K562 (cell line): ENCODE data around the gene WIPF1. TPM values are rescaled to one million over a fixed set of nuclear protein-coding genes. Genes with fewer than 3 reads are reported as not detected.

Source experiments
- ATAC-seq: fragments of 200-7000 bp; cut with Tn5 transposase; 3 replicates; pipeline ENCODE4 v1.9.1; 2020; ENCODE audit warnings: moderate library complexity
- BruUV-seq: library from RNA; stranded (reverse); fragments of 400-500 nt; replicated peaks from 2 replicates; lab custom pipeline; 2021; lab: Mats Ljungman, UMichigan
- CTCF ChIA-PET: fragments of 300-600 bp; formaldehyde crosslinking; extraction: SDS; loops from one replicate; lab custom pipeline; 2021; ENCODE audit warnings: low intra/inter-chr PET ratio; lab: Yijun Ruan, JAX
- POLR2A ChIA-PET: fragments of 300-600, 350-650 bp; sonication (Branson Sonifier 250); formaldehyde crosslinking; extraction: SDS; loops from one replicate; lab custom pipeline; 2021; ENCODE audit warnings: antibody characterized with exemption, inconsistent platforms; lab: Yijun Ruan, JAX
- DNase-seq, 4 experiments: peaks; one replicate each; pipeline versions ENCODE4 v3.0.0 to v3.0.0-alpha.2; 2011 to 2018; ENCODE audit warnings: low spot score in 3 of 4, mixed read lengths in 3 of 4; ENCODE audit errors: extremely low read depth in 1 of 4
- FAIRE-seq: peaks from 2 replicates; lab custom pipeline; 2011; peaks lifted over from hg19 to GRCh38; lab: Jason Lieb, UNC
- H2AFZ ChIP-seq: 2 replicates; pipeline ENCODE4 v1.6.0; 2011; ENCODE audit warnings: low read depth, low read length, control low read depth, inconsistent platforms
- H3K27ac ChIP-seq: fragments of 200-600 bp; 3 replicates; pipeline ENCODE4 v1.8.0; 2011; ENCODE audit warnings: low read depth, mild to moderate bottlenecking, control low read depth, inconsistent platforms, low read length, moderate library complexity, mixed read lengths; ENCODE audit errors: extremely low read depth
- H3K27me3 ChIP-seq, 2 experiments: fragments of 300-600 bp in 1 of 2; 2 replicates in 1 of 2; 3 replicates in 1 of 2; pipeline versions ENCODE4 v1.6.0 to v1.8.0; 2011; ENCODE audit warnings: inconsistent platforms in 2 of 2, low read length in 2 of 2, mild to moderate bottlenecking in 1 of 2, mixed read lengths in 1 of 2, moderate library complexity in 1 of 2; ENCODE audit not compliant: control insufficient read depth in 2 of 2, insufficient read depth in 2 of 2
- H3K36me3 ChIP-seq: fragments of 300-600 bp; 3 replicates; pipeline ENCODE4 v1.8.0; 2011; ENCODE audit warnings: mild to moderate bottlenecking, low read length, inconsistent platforms; ENCODE audit not compliant: control insufficient read depth, insufficient read depth
- H3K4me1 ChIP-seq, 2 experiments: fragments of 200-600 bp in 1 of 2; replicated peaks in 1 of 2; 2 replicates in 1 of 2; 3 replicates in 1 of 2; pipeline versions ENCODE4 v1.5.1 to v1.8.0; 2011; ENCODE audit warnings: inconsistent platforms in 2 of 2, low read length in 2 of 2, mild to moderate bottlenecking in 1 of 2, mixed read lengths in 1 of 2, moderate library complexity in 1 of 2; ENCODE audit not compliant: control insufficient read depth in 2 of 2, insufficient read depth in 2 of 2
- H3K4me2 ChIP-seq: 2 replicates; pipeline ENCODE4 v1.6.1; 2011; ENCODE audit warnings: low read length, control low read depth, inconsistent platforms, mixed read lengths; ENCODE audit not compliant: insufficient read depth
- H3K4me3 ChIP-seq: fragments of 200-600 bp; sonication (generic), shearing (Covaris generic); 2 replicates; pipeline ENCODE4 v1.5.1; 2016; ENCODE audit warnings: control low read depth, inconsistent platforms
- H3K79me2 ChIP-seq: fragments of 200-600 bp; 3 replicates; pipeline ENCODE4 v1.8.0; 2011; ENCODE audit warnings: low read length, inconsistent platforms; ENCODE audit not compliant: control insufficient read depth, insufficient read depth
- H3K9ac ChIP-seq, 2 experiments: 2 replicates each; pipeline versions ENCODE4 v1.6.0 to v1.6.1; 2011; ENCODE audit warnings: low read depth in 2 of 2, low read length in 2 of 2, control low read depth in 1 of 2, inconsistent platforms in 1 of 2, mild to moderate bottlenecking in 1 of 2, mixed read lengths in 1 of 2; ENCODE audit not compliant: insufficient read depth in 1 of 2
- H3K9me1 ChIP-seq: one replicate; pipeline ENCODE4 v1.6.0; 2011; ENCODE audit warnings: inconsistent platforms, mild to moderate bottlenecking, low read length, moderate library complexity; ENCODE audit not compliant: control insufficient read depth, insufficient read depth
- H3K9me3 ChIP-seq: replicated peaks from 2 replicates; pipeline ENCODE4 v1.5.1; 2011; ENCODE audit warnings: low read depth, low read length, inconsistent platforms; ENCODE audit not compliant: control insufficient read depth, insufficient read depth
- H4K20me1 ChIP-seq: replicated peaks from 2 replicates; pipeline ENCODE4 v1.6.1; 2011; ENCODE audit warnings: low read length, inconsistent platforms, mixed read lengths; ENCODE audit not compliant: control insufficient read depth, insufficient read depth
- ARID3B ChIP-seq: fragments of 250-450 bp; sonication (Bioruptor Pico); IDR thresholded peaks from 2 replicates; pipeline ENCODE4 v1.4.0; 2020; ENCODE audit warnings: borderline replicate concordance
- CAMTA2 ChIP-seq: fragments of 250-450 bp; sonication (Bioruptor Pico); conservative IDR thresholded peaks from 2 replicates; pipeline ENCODE4 v1.5.1; 2022
- CBFA2T3 ChIP-seq: fragments of 450-650 bp; IDR thresholded peaks from 2 replicates; pipeline ENCODE4 v1.6.1; 2017
- DIDO1 ChIP-seq: fragments of 450-650 bp; IDR thresholded peaks from 2 replicates; pipeline ENCODE4 v1.6.1; 2016; ENCODE audit warnings: low read depth, missing biosample characterization, missing genetic modification characterization
- HIVEP1 ChIP-seq: fragments of 250-450 bp; sonication (Bioruptor Pico); IDR thresholded peaks from 2 replicates; pipeline ENCODE4 v1.4.0; 2020; ENCODE audit warnings: mild to moderate bottlenecking
- HMBOX1 ChIP-seq: sonication (generic); IDR thresholded peaks from 2 replicates; pipeline ENCODE4 v1.6.1; 2016
- KLF10 ChIP-seq: fragments of 250-450 bp; sonication (Bioruptor Pico); IDR thresholded peaks from 2 replicates; pipeline ENCODE4 v1.6.1; 2021; ENCODE audit warnings: matching md5 sums
- MCM7 ChIP-seq, 2 experiments: fragments of 450-650 bp; IDR thresholded peaks; 2 replicates each; pipeline ENCODE4 v1.6.1; 2016 to 2018
- MLLT1 ChIP-seq, 2 experiments: fragments of 450-650 bp; IDR thresholded peaks; 2 replicates each; pipeline ENCODE4 v1.6.1; 2016
- POLR3G ChIP-seq: IDR thresholded peaks from 2 replicates; pipeline ENCODE4 v1.6.1; 2011; ENCODE audit not compliant: insufficient read length, insufficient replicate concordance; ENCODE audit errors: extremely low read depth
- SMARCE1 ChIP-seq: fragments of 450-650 bp; IDR thresholded peaks from 2 replicates; pipeline ENCODE4 v1.7.1; 2016; ENCODE audit warnings: mild to moderate bottlenecking
- TEAD1 ChIP-seq, 2 experiments: fragments of 450-650 bp in 1 of 2; sonication (generic) in 1 of 2; formaldehyde crosslinking; IDR thresholded peaks; 2 replicates each; pipeline versions ENCODE4 v1.4.0 to v1.8.0; 2020 to 2022; ENCODE audit warnings: mild to moderate bottlenecking in 2 of 2, missing genetic modification reagents in 1 of 2
- THRA ChIP-seq: fragments of 450-650 bp; IDR thresholded peaks from 2 replicates; pipeline ENCODE4 v1.6.1; 2017; ENCODE audit warnings: mild to moderate bottlenecking, moderate library complexity
- ZNF224 ChIP-seq: sonication (generic); formaldehyde crosslinking; IDR thresholded peaks from 2 replicates; pipeline ENCODE4 v1.8.0; 2022; ENCODE audit warnings: mild to moderate bottlenecking, missing genetic modification reagents
- ZNF239 ChIP-seq: fragments of 250-450 bp; sonication (Bioruptor Pico); IDR thresholded peaks from 2 replicates; pipeline ENCODE4 v1.4.0; 2020; ENCODE audit warnings: mild to moderate bottlenecking
- WGBS: fragments of 100-300 bp; shearing (Covaris generic); methylation state at CpG from one replicate; pipeline ENCODE4 v1.1.6; 2016; ENCODE audit warnings: low coverage, mixed read lengths; ENCODE audit not compliant: insufficient coverage; ENCODE audit errors: missing lambda C conversion rate; 5-methylcytosine and 5-hydroxymethylcytosine counted together
- in situ Hi-C: fragments of 300-500 bp; cut with MboI; formaldehyde crosslinking; loops from 4 replicates; pipeline ENCODE4 v1.15.0; 2018; ENCODE audit warnings: inconsistent platforms, mixed read lengths
- intact Hi-C: fragments of 100-400 bp; cut with micrococcal nuclease; formaldehyde crosslinking; loops from 2 replicates; pipeline ENCODE4 v1.14.2; 2022
- polyA plus RNA-seq, 8 experiments: library from polyadenylated mRNA; depleted of rRNA in 4 of 8; stranded (reverse) in 5 of 8; unstranded in 3 of 8; fragments of >200 nt; fragmentation: Nextera tagmentation in 2 of 8; fragmentation: Illumina TruSeq in 1 of 8; extraction: Ambion mirVana in 2 of 8; extraction: Trizol in 1 of 8; gene quantifications; 2 replicates each; pipeline versions ENCODE4 v1.2.1 to v1.2.3, GENCODE V29; 2011 to 2014; ENCODE audit warnings: inconsistent platforms in 1 of 8, missing spikeins in 1 of 8
- total RNA-seq, 7 experiments: library from RNA; depleted of rRNA in 6 of 7; stranded (reverse); fragments of >200 nt in 6 of 7; fragmentation: Illumina TruSeq in 2 of 7; extraction: Trizol in 2 of 7; gene quantifications; 2 replicates each; pipeline versions ENCODE4 v1.2.1 to v1.2.3, GENCODE V29; 2011 to 2021; ENCODE audit warnings: low replicate concordance in 1 of 7

WIPF1 gene
- total and polyA plus RNA-seq, 9 of the 15 experiments (the other 6 are each of a cell fraction or from before 2014, with no cell fraction given): 0.54 to 4.9 (median 2.4) TPM

GRCh38 chr2:174618179-174618578 is 20.6 kb upstream of the WIPF1 start (continued):
- TF ChIP-seq HMBOX1 (no peak), CAMTA2 (CRISPR knock-in tag) (no peak), ZNF224 (CRISPR knock-in tag) (no peak), HIVEP1 (no peak), POLR3G (no peak), ARID3B (CRISPR knock-in tag) (no peak), KLF10 (CRISPR knock-in tag) (no peak), CBFA2T3 (no peak)

GRCh38 chr2:174617718-174618117 is 20.1 kb upstream of the WIPF1 start:
- intact Hi-C loops: no loop called here
- peaks cover 2% of the 10 kb centered on the region for H3K9me1 ChIP-seq
- ATAC-seq (no peak), DNase-seq (no peak), FAIRE-seq (no peak)
- in situ Hi-C loops: no loop called here
- H3K9ac ChIP-seq: no peak overlapping the region
- H3K27me3 ChIP-seq: no peaks in the 10 kb centered on the region; a peak in 2 of 5 replicates
- 14% methylated on average over 3 of the region's 3 CpGs for WGBS
- BruUV-seq: no TSS peak
- H3K27ac ChIP-seq: no peak overlapping the region
- no peaks in the 10 kb centered on the region for H3K36me3 ChIP-seq
- H4K20me1 ChIP-seq: no peaks in the 10 kb centered on the region
- H3K4me3 ChIP-seq: no peak overlapping the region
- H3K9me3 ChIP-seq: no peaks in the 10 kb centered on the region
- no peak overlapping the region for H3K4me2 ChIP-seq
- TF ChIP-seq MLLT1 (IDR thresholded peaks at IDR 0.05) (no peak), DIDO1 (tag) (no peak), TEAD1 (CRISPR knock-in tag; IDR thresholded peaks at IDR 0.05) (no peak), THRA (no peak), MCM7 (IDR thresholded peaks at IDR 0.05) (no peak), SMARCE1 (no peak), CAMTA2 (CRISPR knock-in tag) (no peak), ZNF239 (CRISPR knock-in tag) (no peak)
- ChIA-PET CTCF (no interaction called here), POLR2A (no interaction called here)
- H2AFZ ChIP-seq: no peak overlapping the region
- H3K79me2 ChIP-seq: no peaks in the 10 kb centered on the region
- H3K4me1 ChIP-seq: no peaks in the 10 kb centered on the region; a peak in 1 of 5 replicates
